ENCODE results near the gene AZU1.

Gene AZU1, protein sequence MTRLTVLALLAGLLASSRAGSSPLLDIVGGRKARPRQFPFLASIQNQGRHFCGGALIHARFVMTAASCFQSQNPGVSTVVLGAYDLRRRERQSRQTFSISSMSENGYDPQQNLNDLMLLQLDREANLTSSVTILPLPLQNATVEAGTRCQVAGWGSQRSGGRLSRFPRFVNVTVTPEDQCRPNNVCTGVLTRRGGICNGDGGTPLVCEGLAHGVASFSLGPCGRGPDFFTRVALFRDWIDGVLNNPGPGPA

DNA sequence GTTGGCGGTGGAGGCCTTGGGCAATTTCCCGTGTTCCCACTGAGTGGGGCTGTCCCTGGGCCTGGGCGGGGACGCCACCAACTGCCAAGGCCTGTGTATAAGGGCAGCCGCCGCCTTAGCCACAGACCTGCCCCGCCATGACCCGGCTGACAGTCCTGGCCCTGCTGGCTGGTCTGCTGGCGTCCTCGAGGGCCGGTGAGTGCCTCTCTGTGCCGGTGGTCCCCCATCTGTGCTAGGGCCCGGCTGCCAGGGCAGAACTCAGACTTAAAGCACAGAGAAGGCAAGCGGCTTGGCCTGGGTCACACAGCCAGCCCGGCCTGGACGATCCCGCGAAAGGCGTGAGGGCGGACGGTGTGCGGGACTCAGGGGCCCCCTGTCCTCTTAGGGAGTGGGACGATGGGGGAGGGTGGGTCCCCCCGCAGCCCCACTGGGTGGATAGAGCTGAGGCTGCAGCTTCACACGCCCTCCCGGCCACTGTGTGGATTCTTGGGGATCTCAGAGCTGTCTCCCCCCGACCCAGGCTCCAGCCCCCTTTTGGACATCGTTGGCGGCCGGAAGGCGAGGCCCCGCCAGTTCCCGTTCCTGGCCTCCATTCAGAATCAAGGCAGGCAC, at the start of gene AZU1:
TSS of gene AZU1 (plus strand) at position 128 of the 612 bp plus-strand sequence. CDS start at position 138, 10 bp downstream.
- no peak for DNase-seq

DNA sequence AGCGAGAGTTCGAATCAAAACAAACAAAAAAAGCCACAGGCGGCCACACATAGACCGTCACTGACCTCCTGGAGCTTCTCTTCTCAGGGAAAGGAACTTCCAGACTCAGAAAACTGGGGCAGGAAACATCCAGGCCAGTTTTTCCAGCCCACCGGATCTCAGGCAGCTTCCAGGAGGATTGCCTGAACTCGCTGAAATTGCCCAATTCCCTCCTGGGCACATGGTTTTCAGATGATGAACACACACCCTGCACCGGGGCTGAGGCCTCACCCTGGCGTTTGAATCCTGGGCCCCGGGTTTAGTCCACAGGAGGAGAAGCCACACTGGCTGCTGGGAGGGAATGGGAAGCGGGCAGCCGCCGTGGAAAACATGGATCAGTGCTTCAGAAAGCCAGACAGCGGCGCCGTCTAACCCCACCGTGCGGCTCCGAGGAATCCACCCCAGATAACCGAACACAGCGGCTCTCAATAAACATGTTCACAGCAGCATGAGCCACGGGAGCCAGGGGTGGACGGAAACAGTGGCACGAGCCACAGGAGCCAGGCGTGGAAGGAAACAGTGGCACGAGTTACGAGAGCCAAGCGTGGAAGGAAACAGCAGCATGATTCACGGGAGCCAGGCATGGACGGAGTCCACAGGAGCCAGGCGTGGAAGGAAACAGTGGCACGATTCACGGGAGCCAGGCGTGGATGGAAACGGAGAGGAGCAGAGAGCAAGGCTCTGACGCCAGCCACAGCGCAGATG, 48.6 kb upstream of the AZU1 start:
- no peak for DNase-seq

DNA sequence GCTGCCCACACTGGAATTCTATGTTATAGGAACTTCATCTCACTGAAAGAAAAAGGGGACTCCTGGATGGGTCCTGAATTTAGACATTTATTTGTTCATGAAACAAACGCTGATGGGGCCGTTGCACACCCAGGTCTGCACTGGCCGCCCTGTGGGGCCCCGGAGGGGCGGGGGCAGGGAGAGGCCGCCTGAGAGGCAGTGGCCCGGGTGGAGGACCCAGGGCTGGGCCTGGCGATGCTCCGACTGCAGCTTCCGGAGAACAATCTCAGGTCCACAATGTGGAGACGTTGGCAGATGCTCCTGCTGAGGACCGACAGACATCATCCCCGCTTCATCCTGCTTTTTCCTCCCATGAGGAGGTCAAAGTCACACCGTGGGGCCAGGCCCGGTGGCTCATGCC, 46.7 kb upstream of the AZU1 start:
- DNase-seq = no peak

DNA sequence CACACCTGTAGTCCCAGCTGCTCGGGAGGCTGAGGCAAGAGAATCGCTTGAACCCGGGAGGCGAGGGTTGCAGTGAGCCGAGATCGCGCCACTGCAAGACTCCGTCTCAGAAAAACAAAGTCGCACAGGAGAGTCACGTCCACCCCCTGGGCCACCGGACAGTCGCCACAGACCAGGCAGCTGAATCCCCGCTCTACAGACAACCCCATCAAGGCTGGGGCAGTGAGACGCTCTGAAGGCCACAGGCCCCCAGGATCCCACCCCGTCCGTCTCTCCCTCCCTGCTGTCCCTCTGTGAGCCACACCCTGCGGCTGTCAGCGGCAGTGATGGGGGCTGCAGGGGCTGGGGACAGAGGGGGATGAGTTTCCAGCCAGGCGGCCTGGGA, 45.8 kb upstream of the AZU1 start:
- no peak for DNase-seq

DNA sequence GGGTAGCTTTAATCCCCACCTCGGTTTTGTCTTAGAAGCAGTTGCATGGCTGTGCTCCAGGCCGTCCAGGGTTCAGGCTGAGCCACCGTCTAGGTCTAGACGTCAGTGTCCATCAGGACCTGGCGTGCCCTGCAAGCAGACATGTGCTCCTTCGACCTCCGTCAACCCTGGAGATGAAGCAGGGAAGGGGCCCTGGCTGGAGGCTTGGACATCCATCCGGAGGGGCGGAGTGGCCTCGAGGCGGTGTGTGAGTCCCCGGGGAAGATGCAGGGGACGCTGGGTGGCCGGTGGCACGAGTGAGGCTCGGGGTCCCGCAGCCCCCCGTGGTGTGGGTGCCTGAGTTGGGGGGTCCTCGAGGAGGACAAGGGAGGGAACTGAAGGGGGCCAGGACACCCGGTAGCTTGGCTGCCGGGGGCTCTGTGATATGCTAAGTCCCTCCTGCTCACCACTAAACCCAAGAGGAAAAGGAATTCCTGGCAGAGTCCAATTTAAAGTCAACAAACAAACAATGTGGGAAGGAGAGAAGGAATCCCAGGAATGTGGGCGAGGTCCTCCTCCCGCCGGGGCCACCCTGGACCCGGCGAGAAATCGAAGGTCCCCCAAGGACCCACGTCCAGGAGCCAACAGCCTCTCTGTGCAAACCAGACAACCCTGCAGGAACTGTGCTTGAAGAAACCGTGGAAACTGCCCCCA, 45.3 kb upstream of the AZU1 start:
- DNase-seq = no peak

DNA sequence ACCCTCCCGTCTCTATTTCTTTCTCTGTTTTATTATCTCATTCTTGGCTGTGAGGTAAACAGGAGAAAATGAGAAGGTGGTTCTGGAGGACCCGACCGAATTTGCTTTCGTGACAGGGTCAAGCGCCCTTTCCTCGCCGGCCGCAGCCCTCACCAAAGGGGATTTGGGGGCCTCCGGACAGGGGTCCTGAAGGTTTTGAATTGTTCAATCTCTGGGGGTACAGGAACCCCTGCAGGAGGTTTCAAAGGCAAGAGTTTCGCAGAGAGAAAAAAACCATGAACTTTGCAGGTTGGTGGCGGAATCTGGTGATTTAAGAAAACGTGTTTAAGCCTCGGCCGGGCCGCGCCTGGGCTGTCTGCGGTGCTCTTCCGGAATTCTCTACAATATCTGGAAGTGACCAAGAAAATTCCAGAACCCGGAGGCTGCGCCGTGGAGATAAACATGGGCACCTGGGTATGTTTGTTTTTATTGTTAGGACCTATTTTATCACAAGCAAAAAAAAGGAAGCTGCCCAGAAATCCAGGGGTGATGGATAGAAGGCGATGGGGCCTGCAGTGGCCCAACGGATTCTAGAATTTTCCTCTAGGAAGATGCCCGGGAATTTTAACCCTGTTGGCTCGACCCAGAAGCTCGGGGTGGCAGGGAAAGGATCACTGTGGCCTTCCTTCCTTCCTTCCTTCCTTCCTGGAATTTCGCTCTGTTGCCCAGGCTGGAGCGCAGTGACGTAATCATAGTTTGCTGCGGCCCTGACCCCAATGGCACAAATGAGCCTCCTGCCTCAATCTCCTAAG, 44.6 kb upstream of the AZU1 start:
- DNase-seq = no peak

DNA sequence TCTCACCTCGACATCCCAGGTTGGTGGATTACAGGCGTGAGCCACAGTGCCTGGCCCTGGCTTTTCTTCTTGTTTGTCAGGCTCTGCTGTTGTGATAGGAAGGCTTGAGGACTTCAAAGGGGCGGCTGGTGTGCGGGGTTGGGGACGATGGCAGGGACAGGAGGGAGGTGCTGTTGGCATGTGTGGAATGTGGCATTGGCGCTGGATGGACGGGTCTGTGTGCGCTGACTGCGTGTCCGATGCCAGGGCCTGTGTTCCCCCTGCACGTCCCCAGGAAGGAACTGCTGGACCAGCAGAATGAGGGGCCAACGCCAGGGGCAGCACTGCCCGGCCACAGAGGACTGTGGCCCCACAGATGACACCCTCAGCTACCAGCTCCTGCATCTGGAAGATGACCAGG, 43.1 kb upstream of the AZU1 start:
- no peak for DNase-seq

DNA sequence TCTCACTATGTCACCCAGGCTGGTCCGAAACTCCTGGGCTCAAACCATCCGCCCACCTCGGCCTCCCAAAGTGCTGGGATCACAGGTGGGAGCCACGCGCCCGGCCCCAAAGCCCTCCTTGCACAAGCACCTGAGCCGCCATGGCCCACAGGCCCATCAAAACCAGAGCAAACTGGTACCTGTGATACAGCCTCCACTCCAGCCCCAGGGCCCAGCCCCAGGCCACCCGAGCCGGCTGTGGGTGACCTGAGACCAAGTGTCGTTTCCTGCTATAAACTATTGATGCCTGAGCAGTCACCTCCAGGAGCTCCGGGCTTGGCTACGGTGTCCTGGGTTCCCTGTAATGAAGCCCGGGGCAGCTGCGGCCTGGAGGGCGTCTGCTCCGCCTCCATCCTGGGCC, 40.1 kb upstream of the AZU1 start:
- DNase-seq = no peak

DNA sequence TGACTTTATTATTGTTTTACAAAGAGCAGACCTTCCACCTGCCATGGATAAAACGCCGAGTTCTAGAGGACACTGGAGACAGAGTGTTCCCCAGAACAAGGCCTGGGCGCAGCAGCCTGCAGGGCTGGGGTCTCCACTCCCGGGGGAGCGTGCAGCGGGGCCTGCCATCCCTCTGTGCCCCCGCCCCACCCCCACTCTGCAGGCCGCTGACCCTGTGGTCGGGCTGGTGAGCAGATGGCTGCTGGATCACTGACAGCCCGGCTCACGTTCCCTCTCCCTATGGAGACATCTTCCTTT, 39.0 kb upstream of the AZU1 start:
- no peak for DNase-seq

DNA sequence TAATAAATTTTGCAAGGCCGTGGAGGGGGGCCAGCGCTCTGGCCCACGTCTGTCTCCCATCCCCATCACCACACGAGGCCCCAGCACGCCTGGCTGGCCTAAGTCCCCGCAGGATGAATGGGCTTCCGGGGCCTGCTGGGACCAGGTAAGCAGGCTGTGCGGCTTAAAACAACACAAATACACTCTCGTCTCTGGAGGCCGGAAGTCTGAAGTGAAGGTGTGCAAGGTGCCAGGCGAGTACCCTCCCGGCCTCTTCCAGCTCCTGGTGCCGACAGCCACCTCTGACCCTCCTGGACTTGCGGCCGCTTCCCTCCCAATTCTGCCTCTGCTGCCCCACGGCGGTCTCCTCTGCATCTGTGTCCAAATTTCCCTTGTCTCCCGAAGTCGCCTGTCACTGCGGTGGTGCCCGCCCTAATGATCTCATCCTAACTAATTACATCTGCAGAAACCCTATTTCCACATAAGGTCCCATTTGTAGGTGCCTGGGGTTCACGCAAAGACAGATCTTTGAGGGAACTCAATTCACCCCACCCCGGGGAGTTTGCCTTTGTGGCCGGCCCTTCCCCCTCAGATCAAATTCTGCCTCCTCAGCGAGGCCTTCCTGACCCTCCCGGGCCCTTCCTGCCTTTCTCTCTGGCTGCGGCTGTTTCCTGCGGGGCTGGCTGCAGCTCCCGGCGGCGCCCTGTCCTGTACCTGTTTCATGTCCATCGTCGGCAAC, 38.5 kb upstream of the AZU1 start:
- no peak for DNase-seq

DNA sequence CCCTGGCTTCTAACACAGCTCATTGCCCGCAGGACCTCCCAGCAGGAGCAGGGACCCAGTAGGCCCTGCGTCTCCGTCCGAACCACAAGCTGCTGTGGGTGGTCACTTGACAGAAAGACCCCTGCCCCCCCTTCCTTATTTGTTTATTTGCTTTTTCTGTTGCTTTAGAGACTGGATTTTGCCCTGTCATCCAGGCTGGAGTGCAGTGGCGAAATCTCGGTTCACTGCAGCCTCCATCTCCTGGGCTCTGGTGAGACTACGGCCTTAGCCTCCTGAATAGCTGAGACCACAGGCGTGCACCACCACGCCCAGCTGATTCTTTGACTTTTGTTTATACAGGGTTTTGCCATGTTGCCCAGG, 38.0 kb upstream of the AZU1 start:
- DNase-seq = no peak

DNA sequence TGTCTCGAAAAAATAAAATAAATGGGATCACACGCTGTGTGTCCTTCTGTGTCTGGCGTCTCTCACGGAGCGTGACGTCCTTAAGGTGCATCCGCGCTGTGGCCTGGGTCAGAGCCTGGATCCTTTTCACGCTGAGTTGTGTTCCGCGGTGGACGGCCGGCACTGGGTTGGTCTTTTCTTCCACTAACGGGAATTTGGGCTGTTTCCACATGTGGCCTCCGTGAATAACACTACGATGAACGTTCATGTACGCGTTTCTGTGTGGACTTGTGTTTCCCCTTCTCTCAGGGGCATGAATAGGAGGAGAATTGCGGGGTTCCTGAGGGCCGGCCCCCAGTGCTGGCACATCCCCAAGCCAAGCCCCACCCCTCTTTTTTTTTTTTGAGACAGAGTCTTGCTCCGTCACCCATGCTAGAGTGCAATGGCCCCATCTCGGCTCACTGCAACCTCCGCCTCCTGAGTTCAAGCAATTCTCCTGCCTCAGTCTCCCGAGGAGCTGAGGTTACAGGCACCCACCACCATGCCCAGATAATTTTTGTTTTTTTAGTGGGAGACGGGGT, 36.5 kb upstream of the AZU1 start:
- no peak for DNase-seq

DNA sequence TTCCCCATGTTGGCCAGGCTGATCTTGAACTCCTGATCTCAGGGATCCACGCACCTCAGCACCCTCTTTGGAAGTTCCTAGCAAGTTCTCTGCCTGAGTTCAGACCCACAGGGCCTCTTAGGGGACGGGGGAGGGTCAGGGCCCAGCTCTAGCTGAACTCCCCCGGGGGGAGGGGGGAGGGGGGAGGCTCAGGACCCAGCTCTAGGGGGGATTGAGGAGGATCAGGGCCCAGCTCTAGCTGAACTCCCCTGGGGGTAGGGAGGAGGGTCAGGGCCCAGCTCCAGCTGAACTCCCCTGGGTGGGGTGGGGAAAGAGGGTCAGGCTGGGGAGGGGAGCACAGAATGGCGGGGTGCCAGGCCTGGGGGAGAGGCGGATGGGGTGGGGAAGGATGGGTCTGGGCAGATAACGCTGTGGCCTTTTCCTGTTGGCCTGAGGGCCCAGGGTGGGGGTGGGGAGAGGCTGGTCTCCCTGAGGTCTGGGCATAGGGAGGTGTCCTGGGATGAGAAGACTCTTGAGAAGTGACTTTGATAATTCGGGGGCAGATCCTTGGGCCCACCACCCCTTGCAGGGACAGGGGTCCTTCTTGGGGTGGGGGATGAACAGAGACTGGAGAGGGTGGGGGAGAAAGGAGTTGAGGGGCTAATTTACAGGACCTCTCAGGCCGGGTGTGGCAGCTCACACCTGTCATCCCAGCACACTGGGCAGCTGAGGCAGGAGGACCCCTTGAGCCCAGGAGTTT, 35.9 kb upstream of the AZU1 start:
- no peak for DNase-seq

DNA sequence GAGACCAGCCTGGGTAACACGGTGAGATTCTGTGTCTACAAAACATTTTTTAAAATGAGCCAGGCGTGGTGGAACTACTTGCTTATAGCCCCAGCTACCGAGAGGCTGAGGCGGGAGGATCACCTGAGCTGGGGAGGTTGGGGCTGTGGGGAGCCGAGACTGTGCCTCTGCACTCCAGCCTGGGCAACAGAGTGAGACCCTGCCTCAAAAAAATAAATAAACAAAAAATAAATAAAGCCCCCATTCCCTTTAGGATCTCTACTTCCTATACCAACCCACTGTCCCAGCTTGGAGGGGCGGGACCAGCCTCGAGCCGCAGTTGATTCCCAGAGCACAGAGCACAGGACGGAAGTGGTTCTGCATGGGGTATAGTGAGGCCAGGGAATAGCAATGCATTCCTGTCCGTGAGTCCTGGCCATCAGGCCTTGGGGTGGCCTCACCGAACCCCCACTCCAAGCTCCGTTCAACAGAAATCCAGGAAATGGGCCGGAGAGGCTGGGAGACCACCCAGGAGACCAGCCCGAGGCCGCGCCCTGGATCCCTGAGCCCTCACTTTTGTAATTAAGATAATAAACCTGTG, 35.2 kb upstream of the AZU1 start:
- DNase-seq = no peak

DNA sequence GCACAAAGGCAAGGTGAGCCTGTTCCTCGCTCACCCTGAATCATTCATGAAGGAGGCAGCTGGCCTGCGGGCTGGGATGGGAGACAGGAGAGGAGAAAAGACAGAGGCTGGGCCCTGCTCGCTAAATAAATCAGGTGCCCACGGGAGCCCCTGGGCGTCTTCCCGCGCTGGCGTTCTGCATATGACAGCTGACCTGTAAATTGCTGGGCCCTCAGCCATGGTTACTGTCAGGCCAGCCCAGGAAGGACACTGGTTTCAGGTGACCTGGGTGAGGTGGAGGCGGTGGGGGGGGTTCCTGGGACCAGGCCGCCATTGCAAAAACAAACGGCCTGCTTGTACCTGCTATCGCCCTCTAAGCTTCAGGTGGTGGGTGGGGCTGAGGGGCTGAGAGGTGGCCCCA, 33.8 kb upstream of the AZU1 start:
- DNase-seq = no peak

DNA sequence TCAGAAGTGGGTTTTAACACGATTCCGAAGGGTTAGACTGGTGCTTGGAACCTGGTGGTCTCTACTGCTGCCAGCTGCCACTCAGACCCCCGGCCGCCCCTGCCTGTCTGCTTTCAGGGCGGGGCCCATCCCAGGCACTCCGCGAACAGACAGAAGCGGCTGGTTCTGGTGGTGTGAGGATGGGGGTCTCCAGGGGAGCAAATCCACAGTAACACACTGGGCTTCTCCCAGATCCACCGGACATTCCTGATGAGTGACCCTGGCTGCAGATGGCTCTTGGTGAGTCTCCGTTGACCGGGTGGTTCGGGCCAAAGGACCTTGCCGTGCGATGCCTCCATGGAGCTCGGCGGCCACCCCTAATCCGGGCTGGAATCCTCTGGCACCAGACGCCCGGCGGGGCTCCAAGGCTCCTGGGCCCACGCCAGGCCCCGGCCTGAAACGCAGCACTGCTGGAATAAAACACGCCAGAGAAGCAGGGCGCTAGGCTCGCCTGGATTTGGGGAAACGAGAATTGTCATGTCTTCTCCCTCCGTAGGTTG, 32.5 kb upstream of the AZU1 start:
- DNase-seq = no peak

DNA sequence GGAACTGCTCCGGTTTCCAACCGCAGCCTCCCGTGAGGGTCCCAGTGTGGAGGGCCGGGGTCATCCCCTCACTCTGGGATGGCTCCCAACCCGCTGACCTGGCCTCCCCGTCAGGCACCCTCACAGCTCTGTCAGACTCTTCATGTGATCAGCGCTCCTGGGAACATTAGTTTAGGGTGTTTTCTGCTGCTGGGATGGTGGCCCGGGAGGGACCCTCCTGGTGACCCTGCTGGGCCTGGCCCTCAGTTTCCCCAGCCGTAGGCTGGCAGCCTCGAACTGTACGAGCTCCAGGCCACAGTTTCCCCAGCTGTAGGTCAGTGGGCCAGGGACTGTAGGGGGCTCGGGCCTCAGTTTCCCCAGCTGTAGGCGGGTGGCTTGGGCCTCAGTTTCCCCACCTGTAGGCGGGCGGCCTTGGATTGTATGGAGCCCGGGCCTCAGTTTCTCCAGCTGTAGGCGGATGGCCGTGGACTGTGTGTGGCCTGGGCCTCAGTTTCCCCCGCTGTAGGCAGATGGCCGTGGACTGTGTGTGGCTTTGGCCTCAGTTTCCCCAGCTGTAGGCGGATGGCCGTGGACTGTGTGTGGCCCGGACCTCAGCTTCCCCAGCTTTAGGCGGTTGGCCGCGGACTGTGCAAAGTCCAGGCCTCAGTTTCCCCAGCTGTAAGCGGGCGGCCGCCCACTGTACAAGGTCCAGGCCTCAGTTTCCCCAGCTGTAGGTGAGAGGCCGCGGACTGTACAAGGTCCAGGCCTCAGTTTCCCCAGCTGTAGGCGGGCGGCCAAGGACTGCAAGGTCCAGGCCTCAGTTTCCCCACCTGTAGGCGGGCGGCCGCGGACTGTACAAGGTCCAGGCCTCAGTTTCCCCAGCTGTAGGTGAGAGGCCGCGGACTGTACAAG, 31.7 kb upstream of the AZU1 start:
- no peak for DNase-seq

DNA sequence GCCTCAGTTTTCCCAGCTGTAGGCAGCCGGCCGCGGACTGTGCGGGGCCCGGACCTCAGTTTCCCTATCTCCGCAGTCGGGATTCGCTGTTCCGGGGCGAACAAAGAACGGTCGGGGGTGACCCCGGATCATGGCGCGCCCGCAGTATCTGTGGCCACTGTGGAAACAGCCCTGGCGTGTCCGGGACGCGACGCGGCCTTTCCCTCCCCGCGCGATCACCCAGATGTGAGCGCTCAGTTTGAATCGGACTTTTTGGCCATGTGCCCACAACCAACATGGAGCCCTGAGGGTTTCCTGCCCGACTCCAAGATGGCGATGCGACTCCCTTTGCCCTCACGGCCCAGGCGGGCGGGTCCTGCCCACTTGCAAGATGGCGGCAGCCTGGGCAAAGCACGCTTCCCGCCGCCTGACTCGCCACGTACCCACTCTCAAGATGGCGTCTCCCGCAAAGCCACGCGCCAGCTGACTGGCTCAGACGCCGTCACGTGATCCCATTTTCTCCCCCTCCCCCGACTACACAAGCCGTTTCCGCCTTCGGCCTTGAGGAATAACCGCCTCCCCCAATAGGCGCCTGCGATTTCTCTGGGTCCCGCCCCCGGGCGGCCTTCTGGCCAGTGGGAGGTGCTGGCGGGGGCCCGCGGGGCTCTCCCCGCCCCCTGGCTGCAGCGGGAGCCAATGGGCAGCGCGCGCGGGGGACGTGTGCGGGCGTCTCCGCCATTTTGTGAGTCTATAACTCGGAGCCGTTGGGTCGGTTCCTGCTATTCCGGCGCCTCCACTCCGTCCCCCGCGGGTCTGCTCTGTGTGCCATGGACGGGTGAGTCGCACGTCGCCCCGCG, 30.7 kb upstream of the AZU1 start, which contains the start of gene PTBP1:
TSS of gene PTBP1 (plus strand) at position 761 of the 836 bp plus-strand sequence. CDS start at position 807, 46 bp downstream.
- DNase-seq = peak; percentile 100

All from activated CD4-positive, alpha-beta T cell treated with anti-CD3 and anti-CD28 coated beads, Interleukin-10, Interleukin-2, amounts not matched to agents 100 ng/mL and 50 ng/mL, durations not matched to agents 16 hours and 8 hours (primary cell).